Colonic mucosa (tissue), 4 donors: Measurements from ENCODE around the gene C3orf33. TPM values are rescaled to one million over a fixed set of nuclear protein-coding genes. Genes with fewer than 3 reads are reported as not detected.

Source experiments
- DNase-seq: peaks from one replicate; pipeline ENCODE4 v3.0.0-alpha.2; 2020
- H3K27ac ChIP-seq: fragments of 200-600 bp; one replicate; pipeline ENCODE4 v1.8.0; 2021
- H3K27me3 ChIP-seq: fragments of 200-600 bp; one replicate; pipeline ENCODE4 v1.8.0; 2021
- H3K36me3 ChIP-seq: fragments of 200-600 bp; one replicate; pipeline ENCODE4 v1.8.0; 2021
- H3K4me1 ChIP-seq: fragments of 200-600 bp; one replicate; pipeline ENCODE4 v1.8.0; 2021; ENCODE audit warnings: mild to moderate bottlenecking
- H3K4me3 ChIP-seq: fragments of 200-600 bp; one replicate; pipeline ENCODE4 v1.8.0; 2021
- H3K9ac ChIP-seq, 2 donors: one replicate each; pipeline ENCODE4 v1.7.0; 2013; ENCODE audit warnings: control low read depth in 2 of 2, low read depth in 2 of 2, low read length in 2 of 2
- H3K9me3 ChIP-seq: fragments of 200-600 bp; one replicate; pipeline ENCODE4 v1.8.0; 2021
- CTCF ChIP-seq: fragments of 200-600 bp; IDR thresholded peaks from one replicate; pipeline ENCODE4 v1.8.0; 2022; ENCODE audit warnings: antibody characterized with exemption, mild to moderate bottlenecking
- intact Hi-C: fragments of 100-400 bp; cut with DNase I; formaldehyde crosslinking; loops from one replicate; pipeline ENCODE4 v1.14.1; 2022
- total RNA-seq, 2 donors: library from RNA; stranded (reverse); fragmentation: NEBNext Ultra II Directional in 1 of 2; extraction: Animal tissue kit (Norgen Biotek cat#: 25700) in 1 of 2; gene quantifications; one replicate each; pipeline ENCODE4 v1.2.1, GENCODE V29; 2021
- donor health status: healthy.
- donor health status: DM: no; HTN: no; CAD: no.
- donor health status: DM: no; HTN: no; CAD: no.

C3orf33 gene
- total RNA-seq, 2 donors from 2014 or later: 2.4 to 2.8 TPM

DNA sequence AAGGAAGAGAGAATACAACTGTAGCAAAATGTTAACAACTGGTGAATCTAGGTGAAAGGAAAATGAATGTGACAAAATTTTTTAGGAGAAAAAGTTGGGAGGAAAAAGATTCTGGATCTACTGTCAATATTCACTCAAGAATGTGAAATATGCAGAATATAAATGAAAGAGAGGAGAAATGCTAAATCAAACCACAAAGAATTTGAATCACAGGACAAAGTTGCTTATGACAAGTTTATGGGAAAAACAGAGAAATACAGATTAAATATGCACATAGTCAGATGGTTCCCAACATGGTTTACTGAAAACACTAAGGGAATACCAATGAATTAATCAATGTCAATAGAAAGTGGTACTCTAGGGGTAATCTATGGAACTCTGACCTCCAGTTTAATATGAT lies 27.6 kb downstream of the C3orf33 start:
- H3K9me3 ChIP-seq: no peaks in the 10 kb centered on the region
- no peaks in the 10 kb centered on the region for H3K27me3 ChIP-seq
- H3K4me3 ChIP-seq: no peak overlapping the region
- H3K27ac ChIP-seq: no peak overlapping the region
- intact Hi-C loops: no loop called here
- TF ChIP-seq CTCF: no peak
- H3K9ac ChIP-seq: no peak overlapping the region
- no peaks in the 10 kb centered on the region for H3K36me3 ChIP-seq
- no peak for DNase-seq
- no peaks in the 10 kb centered on the region for H3K4me1 ChIP-seq

- Histone ChIP-seq H3K27me3 (no peaks in the 10 kb centered on the region), H3K9me3 (no peaks in the 10 kb centered on the region), H3K4me3 (no peak overlapping the region), H3K27ac (no peak overlapping the region), H3K36me3 (no peaks in the 10 kb centered on the region), H3K9ac (no peak overlapping the region), H3K4me1 (no peaks in the 10 kb centered on the region)
- no peak for TF ChIP-seq CTCF
- intact Hi-C loops: no loop called here
- DNase-seq: no peak
These were observed 33.3 kb downstream of the C3orf33 start for GRCh38 chr3:155772801-155773200.

DNA sequence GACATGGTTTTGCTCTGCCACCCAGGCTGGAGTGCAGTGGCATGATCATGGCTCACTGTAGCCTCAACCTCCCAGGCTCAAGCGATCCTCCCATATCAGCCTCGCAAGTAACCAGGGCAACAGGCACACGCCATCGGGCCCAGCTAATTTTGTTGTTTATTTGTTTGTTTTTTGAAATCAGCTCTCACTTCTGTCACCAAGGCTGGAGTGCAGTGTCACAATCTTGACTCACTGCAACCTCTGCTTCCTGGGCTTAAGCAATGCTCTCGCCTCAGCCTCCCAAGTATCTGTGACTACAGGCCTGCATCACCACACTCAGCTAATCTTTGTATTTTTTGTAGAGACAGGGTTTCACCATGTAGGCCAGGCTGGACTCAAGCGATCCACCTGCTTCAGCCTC lies 35.0 kb downstream of the C3orf33 start:
- intact Hi-C loops: no loop called here
- TF ChIP-seq CTCF: no peak
- no peak overlapping the region for H3K9ac ChIP-seq

DNA sequence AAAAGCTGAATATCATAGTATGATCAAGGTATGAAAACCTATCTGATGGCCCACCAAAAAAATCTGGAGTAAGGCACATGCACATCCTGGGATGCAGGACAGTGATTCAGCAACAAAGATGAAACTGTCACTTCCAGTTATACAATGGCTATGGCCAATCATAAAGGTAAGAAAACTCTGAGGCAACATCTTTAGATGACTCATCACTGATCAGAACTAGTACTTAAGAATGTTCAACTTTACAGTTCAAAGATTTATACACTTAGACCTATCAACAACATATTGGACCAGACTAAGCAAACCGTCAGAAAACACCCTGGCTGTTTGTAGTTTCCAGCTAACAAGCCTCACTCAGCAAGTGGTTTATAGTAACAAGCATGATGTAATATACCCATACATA lies 39.9 kb downstream of the C3orf33 start:
- no peaks in the 10 kb centered on the region for H3K27me3 ChIP-seq
- intact Hi-C loops: no loop called here

More for the DNA sequence above, 35.0 kb downstream of the C3orf33 start:
- Histone ChIP-seq H3K36me3 (no peaks in the 10 kb centered on the region), H3K27me3 (no peaks in the 10 kb centered on the region), H3K27ac (no peak overlapping the region), H3K4me1 (no peaks in the 10 kb centered on the region), H3K4me3 (no peak overlapping the region), H3K9me3 (no peaks in the 10 kb centered on the region)
- DNase-seq: no peak

DNA sequence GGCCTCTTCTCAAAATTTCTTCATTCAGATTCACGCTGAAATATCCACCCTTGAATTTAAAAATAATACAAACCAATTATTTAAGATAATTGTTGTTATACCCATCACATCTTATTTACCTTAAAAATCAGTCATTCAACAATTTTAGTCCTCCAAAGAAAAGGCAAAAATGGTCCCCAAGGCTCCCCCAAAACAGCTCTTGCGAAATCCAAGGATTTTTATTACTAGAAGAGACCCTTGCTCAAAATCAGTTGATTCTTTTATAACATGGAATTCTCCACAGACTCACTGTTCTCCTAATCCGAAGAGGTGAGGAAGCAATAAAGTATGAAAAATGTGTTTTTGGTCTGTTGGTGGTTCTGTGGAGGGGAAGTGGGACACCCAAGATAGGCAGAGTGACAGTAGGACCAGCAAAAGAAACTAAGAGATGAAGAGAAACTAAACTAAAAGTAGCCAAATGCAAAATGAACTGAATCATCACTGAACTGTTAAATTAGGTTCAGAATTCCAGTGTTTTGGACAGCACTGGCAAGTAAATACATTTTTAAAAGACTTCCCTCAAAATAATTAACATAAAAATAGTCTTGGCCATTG lies 42.1 kb downstream of the C3orf33 start:
- no peaks in the 10 kb centered on the region for H3K4me1 ChIP-seq
- no peak overlapping the region for H3K27ac ChIP-seq
- H3K9ac ChIP-seq: no peak overlapping the region
- H3K27me3 ChIP-seq: no peaks in the 10 kb centered on the region
- intact Hi-C loops: no loop called here
- H3K4me3 ChIP-seq: no peak overlapping the region
- no peaks in the 10 kb centered on the region for H3K36me3 ChIP-seq
- TF ChIP-seq CTCF: no peak
- no peaks in the 10 kb centered on the region for H3K9me3 ChIP-seq
- no peak for DNase-seq

More for the DNA sequence above, 39.9 kb downstream of the C3orf33 start:
- no peak overlapping the region for H3K4me3 ChIP-seq
- no peak overlapping the region for H3K9ac ChIP-seq
- no peaks in the 10 kb centered on the region for H3K9me3 ChIP-seq
- H3K36me3 ChIP-seq: no peaks in the 10 kb centered on the region
- no peak for TF ChIP-seq CTCF
- DNase-seq: no peak
- no peak overlapping the region for H3K27ac ChIP-seq
- H3K4me1 ChIP-seq: no peaks in the 10 kb centered on the region
